Measurements from ENCODE around the gene RYR2. TPM values are rescaled to one million over a fixed set of nuclear protein-coding genes. Genes with fewer than 3 reads are reported as not detected.

The RYR2 gene
- total and polyA plus RNA-seq, 2 donors (not counting 1 experiment from before 2014, with no cell fraction given), result not detected

GRCh38 chr1:237320890-237321289 is 278.9 kb downstream of the RYR2 start:
- Mint-ChIP-seq H3K27ac (no peak overlapping the region), H3K4me3 (no peak overlapping the region), H3K27me3 (no peaks in the 10 kb centered on the region), H3K4me1 (no peaks in the 10 kb centered on the region), H3K9me3 (ENCODE audit: insufficient read depth) (peaks cover 2% of the 10 kb centered on the region)
- CTCF ChIA-PET, result no interaction called here
- Histone ChIP-seq H3K4me3 (ENCODE audit: control extremely low read depth in 1 of 5, extremely low read depth in 1 of 5, insufficient read depth in 1 of 5, low read depth in 2 of 5, low read length in 4 of 5) (no peak overlapping the region), H3K4me1 (ENCODE audit: control insufficient read depth in 2 of 2, insufficient read depth in 2 of 2, low read length in 2 of 2) (no peaks in the 10 kb centered on the region), H3K9me3 (ENCODE audit: control extremely low read depth in 1 of 3, control insufficient read depth in 2 of 3, insufficient read depth in 1 of 3, low read length in 2 of 3) (peaks cover 0 to 2% (median 1%) of the 10 kb centered on the region in 3 donors), H2AFZ (ENCODE audit: insufficient read depth, low read depth, low read length, poor library complexity, severe bottlenecking) (no peak overlapping the region), H3K9ac (ENCODE audit: low read length) (no peak overlapping the region), H3K4me2 (replicated peaks; ENCODE audit: low read depth, low read length, poor library complexity, severe bottlenecking) (no peak overlapping the region), H3K27ac (ENCODE audit: low read length in 2 of 2) (no peak overlapping the region), H3K27me3 (replicated peaks in 1 of 4; ENCODE audit: control extremely low read depth in 1 of 4, control insufficient read depth in 3 of 4, insufficient read depth in 4 of 4, low read length in 3 of 4) (no peaks in the 10 kb centered on the region), H4K20me1 (ENCODE audit: control insufficient read depth, insufficient read depth, low read length, poor library complexity, severe bottlenecking) (no peaks in the 10 kb centered on the region), H3K36me3 (replicated peaks in 1 of 2; ENCODE audit: control extremely low read depth in 1 of 2, control insufficient read depth in 1 of 2, extremely low read depth in 1 of 2, insufficient read depth in 2 of 2, low read length in 1 of 2) (no peaks in the 10 kb centered on the region), H3K79me2 (ENCODE audit: control insufficient read depth, insufficient read depth, low read length) (no peaks in the 10 kb centered on the region)
- POLR2A ChIA-PET, result no interaction called here
- ATAC-seq (ENCODE audit: low read depth) (no peak), DNase-seq (no peak)
- no peak for TF ChIP-seq CTCF (IDR thresholded peaks at IDR 0.05)
- no peak for TF ChIP-seq EZH2 (IDR thresholded peaks at IDR 0.05; ENCODE audit: borderline replicate concordance, insufficient read depth, low read depth, low read length, poor library complexity, severe bottlenecking)
- intact Hi-C loops (cut with micrococcal nuclease), result no loop called here

- Mint-ChIP-seq H3K27ac (no peak overlapping the region), H3K4me3 (no peak overlapping the region), H3K9me3 (ENCODE audit: insufficient read depth) (peaks cover 2% of the 10 kb centered on the region), H3K27me3 (no peaks in the 10 kb centered on the region), H3K4me1 (no peaks in the 10 kb centered on the region)
- TF ChIP-seq EZH2 (IDR thresholded peaks at IDR 0.05; ENCODE audit: borderline replicate concordance, insufficient read depth, low read depth, low read length, poor library complexity, severe bottlenecking) (no peak), CTCF (IDR thresholded peaks at IDR 0.05) (no peak)
- intact Hi-C loops (cut with micrococcal nuclease), result no loop called here
- Histone ChIP-seq H3K4me1 (ENCODE audit: control insufficient read depth in 2 of 2, insufficient read depth in 2 of 2, low read length in 2 of 2) (no peaks in the 10 kb centered on the region), H3K9ac (ENCODE audit: low read length) (no peak overlapping the region), H3K27me3 (replicated peaks in 1 of 4; ENCODE audit: control extremely low read depth in 1 of 4, control insufficient read depth in 3 of 4, insufficient read depth in 4 of 4, low read length in 3 of 4) (no peaks in the 10 kb centered on the region), H3K79me2 (ENCODE audit: control insufficient read depth, insufficient read depth, low read length) (no peaks in the 10 kb centered on the region), H3K27ac (ENCODE audit: low read length in 2 of 2) (no peak overlapping the region), H3K9me3 (ENCODE audit: control extremely low read depth in 1 of 3, control insufficient read depth in 2 of 3, insufficient read depth in 1 of 3, low read length in 2 of 3) (peaks cover 0 to 2% (median 0%) of the 10 kb centered on the region in 3 donors), H4K20me1 (ENCODE audit: control insufficient read depth, insufficient read depth, low read length, poor library complexity, severe bottlenecking) (no peaks in the 10 kb centered on the region), H3K4me3 (ENCODE audit: control extremely low read depth in 1 of 5, extremely low read depth in 1 of 5, insufficient read depth in 1 of 5, low read depth in 2 of 5, low read length in 4 of 5) (no peak overlapping the region), H3K4me2 (replicated peaks; ENCODE audit: low read depth, low read length, poor library complexity, severe bottlenecking) (no peak overlapping the region), H3K36me3 (replicated peaks in 1 of 2; ENCODE audit: control extremely low read depth in 1 of 2, control insufficient read depth in 1 of 2, extremely low read depth in 1 of 2, insufficient read depth in 2 of 2, low read length in 1 of 2) (no peaks in the 10 kb centered on the region), H2AFZ (ENCODE audit: insufficient read depth, low read depth, low read length, poor library complexity, severe bottlenecking) (no peak overlapping the region)
- no peak for ATAC-seq (ENCODE audit: low read depth)
- CTCF ChIA-PET, result no interaction called here
- no peak for DNase-seq
- 100% methylated on average over 2 of the region's 3 CpGs for WGBS (ENCODE audit: insufficient coverage)
- POLR2A ChIA-PET, result no interaction called here
Measured at GRCh38 chr1:237324226-237324625, 282.2 kb downstream of the RYR2 start.
